T-helper 1 cell treated with Interleukin-12 subunit alpha and Interleukin-12 subunit beta and Interleukin-4 antibody, amounts not matched to agents 30 μg/mL and 1 μg/mL, for 36 hours (primary cell): ENCODE data around the gene RMDN2.

Experiments
- H3K27ac Mint-ChIP-seq: one replicate; pipeline ENCODE4 v1.8.0; 2021; ENCODE audit warnings: mild to moderate bottlenecking, mixed read lengths
- H3K27me3 Mint-ChIP-seq: one replicate; pipeline ENCODE4 v1.8.0; 2021; ENCODE audit warnings: low read depth, mixed read lengths
- H3K36me3 Mint-ChIP-seq: one replicate; pipeline ENCODE4 v1.8.0; 2021; ENCODE audit warnings: low read depth, mixed read lengths
- H3K4me1 Mint-ChIP-seq: one replicate; pipeline ENCODE4 v1.8.0; 2021; ENCODE audit warnings: low read depth, mixed read lengths
- H3K4me3 Mint-ChIP-seq: one replicate; pipeline ENCODE4 v1.8.0; 2021; ENCODE audit warnings: mild to moderate bottlenecking, moderate library complexity, mixed read lengths
- H3K9me3 Mint-ChIP-seq: one replicate; pipeline ENCODE4 v1.8.0; 2021; ENCODE audit warnings: mixed read lengths

Gene RMDN2

DNA sequence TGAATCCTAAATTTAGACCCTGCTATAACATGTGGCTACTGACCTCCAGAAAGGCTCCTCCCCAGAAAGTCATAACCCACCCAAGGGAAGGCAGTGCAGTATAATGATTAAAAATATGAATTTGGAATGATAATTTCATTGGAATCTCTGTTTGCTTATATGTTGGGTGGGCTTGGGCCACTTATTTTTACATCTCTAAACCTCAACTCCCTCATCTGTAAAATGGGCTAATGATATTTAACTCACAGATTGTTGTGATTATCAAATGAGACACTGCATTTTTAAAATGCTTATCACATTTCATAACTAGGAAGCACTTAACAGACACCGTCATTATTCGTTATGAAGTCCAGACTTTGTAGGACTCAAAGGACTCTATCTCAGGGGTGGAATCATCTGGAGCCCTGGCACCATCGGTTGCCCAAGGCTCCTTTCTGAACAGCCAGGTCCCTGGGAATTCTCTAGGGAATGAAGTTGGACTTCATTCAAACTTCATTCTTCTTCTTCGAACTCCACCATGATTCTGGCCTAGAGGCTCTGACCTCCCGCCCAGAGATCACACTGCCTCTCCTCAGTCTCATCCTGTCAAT, 33.1 kb upstream of the RMDN2 start:
- H3K9me3 Mint-ChIP-seq, result no peaks in the 10 kb centered on the region
- H3K27ac Mint-ChIP-seq, result no peak overlapping the region
- peaks cover 10% of the 10 kb centered on the region for H3K4me1 Mint-ChIP-seq
- peaks cover 23% of the 10 kb centered on the region for H3K27me3 Mint-ChIP-seq
- no peaks in the 10 kb centered on the region for H3K36me3 Mint-ChIP-seq
- H3K4me3 Mint-ChIP-seq, result no peak overlapping the region

DNA sequence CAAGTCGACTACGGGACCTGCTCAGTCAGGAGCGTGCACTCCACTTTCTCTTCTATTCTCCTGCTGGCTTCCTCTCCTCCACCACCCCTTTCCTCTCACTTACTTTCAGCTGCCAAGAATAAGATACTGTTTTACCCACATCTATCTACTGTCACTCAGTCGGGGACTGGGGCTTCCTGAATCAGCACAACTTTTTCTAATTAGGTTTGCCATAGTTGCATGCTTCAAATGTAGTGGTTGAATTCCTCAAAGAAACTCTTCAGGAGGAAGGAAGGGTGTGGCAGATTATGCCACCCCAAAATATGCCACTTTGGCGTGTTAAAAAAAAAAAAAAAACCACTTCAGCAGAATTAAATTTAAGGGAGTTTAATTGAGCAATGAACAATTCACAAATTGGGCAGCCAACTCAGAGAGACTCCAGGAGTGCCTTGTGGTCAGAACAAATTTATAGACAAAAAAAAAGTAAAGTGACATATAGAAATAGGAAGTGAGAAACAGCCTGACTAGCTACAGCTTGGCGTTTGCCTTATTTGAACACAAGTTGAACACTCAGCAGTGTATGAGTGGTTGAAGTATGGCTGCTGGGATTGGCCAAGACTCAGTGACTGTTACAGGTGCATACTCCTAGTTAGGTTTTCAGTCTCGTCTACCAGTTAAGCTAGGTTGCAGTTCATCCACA, 32.5 kb upstream of the RMDN2 start:
- Mint-ChIP-seq H3K4me1 (peaks cover 10% of the 10 kb centered on the region), H3K9me3 (no peaks in the 10 kb centered on the region), H3K36me3 (no peaks in the 10 kb centered on the region), H3K4me3 (no peak overlapping the region), H3K27me3 (peaks cover 22% of the 10 kb centered on the region), H3K27ac (no peak overlapping the region)

DNA sequence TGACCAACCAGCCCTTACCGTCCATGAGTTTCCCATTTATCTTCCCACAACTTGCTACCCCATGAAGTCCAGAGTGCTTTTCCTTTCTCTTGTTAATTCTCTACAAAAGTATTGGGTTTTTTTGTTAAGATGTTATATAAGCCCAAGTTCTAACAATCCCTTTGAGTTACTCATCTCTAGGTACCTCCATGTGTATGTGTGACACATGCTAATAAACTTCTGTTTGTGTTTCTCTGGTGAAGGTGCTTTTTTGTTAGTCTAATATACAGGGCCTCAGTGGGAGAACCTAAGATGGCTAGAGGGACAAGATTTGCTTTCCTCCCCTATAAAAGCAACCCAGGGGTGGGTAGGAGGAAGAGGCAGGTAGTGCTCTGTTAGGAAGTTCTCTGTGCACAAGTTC, 31.8 kb upstream of the RMDN2 start:
- Mint-ChIP-seq H3K27me3 (peaks cover 15% of the 10 kb centered on the region), H3K9me3 (no peaks in the 10 kb centered on the region), H3K27ac (no peak overlapping the region), H3K36me3 (no peaks in the 10 kb centered on the region), H3K4me3 (no peak overlapping the region), H3K4me1 (peaks cover 10% of the 10 kb centered on the region)

DNA sequence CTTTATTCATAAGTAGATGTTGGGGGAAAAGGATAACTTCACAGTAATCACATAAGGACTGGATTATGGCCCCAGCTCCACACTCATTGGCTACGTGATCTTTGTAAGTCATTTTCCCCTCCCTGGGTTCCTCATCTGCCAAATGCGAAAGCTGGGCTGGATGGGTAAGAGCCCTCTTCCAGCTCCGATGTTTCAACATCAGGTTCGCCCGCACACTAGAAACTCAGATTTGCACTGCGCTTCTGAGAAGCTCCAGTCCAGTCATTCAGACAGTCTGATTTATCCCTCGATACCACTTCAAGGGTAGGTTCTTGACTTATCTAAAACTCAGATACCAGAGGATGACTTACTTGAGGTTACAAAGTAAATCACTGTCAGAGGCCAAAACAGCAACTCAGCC, 31.0 kb upstream of the RMDN2 start:
- no peaks in the 10 kb centered on the region for H3K9me3 Mint-ChIP-seq
- H3K4me3 Mint-ChIP-seq, result no peak overlapping the region
- H3K4me1 Mint-ChIP-seq, result peaks cover 10% of the 10 kb centered on the region
- no peaks in the 10 kb centered on the region for H3K36me3 Mint-ChIP-seq
- H3K27ac Mint-ChIP-seq, result no peak overlapping the region
- peaks cover 15% of the 10 kb centered on the region for H3K27me3 Mint-ChIP-seq

DNA sequence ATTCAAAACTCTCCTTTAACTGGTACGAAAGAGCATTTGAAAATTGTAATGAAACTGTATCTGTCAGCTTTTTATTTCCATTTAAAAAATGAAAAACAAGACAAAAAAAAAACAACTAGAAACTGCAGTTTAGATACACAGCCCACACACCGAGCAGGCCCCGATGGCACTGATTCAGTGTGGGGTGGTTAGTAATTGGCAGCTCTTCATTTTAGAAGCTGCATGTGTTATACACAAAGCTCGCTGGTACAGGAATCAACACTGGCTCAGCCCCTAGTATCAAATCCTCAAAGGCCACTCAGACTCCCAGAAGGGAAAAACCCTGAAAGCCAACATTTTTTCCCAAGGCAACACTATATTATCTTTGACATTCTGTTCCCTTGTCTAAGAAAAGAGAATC, 30.5 kb upstream of the RMDN2 start:
- Mint-ChIP-seq H3K4me3 (no peak overlapping the region), H3K27me3 (peaks cover 15% of the 10 kb centered on the region), H3K36me3 (no peaks in the 10 kb centered on the region), H3K27ac (no peak overlapping the region), H3K9me3 (no peaks in the 10 kb centered on the region), H3K4me1 (peaks cover 10% of the 10 kb centered on the region)

DNA sequence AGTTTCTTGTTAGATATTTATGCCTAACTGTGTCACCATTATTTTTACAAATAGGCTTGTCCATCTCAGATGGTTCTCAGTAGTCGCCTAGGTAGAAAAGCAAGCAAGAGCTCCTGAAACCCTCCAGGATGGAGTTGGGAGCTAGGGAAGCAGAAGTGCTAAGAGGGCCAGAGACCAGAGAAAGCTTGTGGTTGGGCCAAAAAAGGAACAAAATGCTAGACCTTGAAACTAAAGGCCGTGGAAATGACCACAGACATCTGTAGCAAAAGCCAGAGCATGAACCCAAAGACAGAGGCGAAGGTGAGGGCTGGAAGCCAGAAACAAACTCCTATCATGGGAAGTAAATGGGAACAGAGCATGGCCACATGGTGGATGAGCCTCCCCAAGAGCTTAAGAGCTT, 29.9 kb upstream of the RMDN2 start:
- H3K27ac Mint-ChIP-seq, result no peak overlapping the region

DNA sequence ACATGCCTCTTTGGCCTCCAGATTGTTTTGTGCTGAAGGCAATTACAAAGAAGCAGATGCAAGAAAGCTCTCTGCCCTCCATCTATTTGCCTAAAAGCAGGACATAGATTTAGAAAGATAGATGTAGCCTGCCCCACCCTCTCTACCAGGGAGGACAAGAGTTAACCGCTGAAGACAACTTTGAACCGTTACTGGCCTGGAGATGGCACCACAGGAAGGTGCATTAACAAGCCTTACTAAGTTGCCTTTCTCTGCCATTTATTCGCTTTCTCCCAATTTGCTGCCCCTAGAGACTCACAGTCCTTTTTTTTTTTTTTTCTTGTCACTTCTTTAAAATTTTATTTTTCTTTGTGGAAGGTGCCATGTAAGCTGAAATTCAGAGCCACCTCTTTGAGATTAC, 28.8 kb upstream of the RMDN2 start:
- peaks cover 7% of the 10 kb centered on the region for H3K27me3 Mint-ChIP-seq
- peaks cover 10% of the 10 kb centered on the region for H3K4me1 Mint-ChIP-seq
- no peaks in the 10 kb centered on the region for H3K36me3 Mint-ChIP-seq
- no peaks in the 10 kb centered on the region for H3K9me3 Mint-ChIP-seq
- no peak overlapping the region for H3K27ac Mint-ChIP-seq
- no peak overlapping the region for H3K4me3 Mint-ChIP-seq

More for the DNA sequence above, 29.9 kb upstream of the RMDN2 start:
- H3K36me3 Mint-ChIP-seq, result no peaks in the 10 kb centered on the region
- peaks cover 14% of the 10 kb centered on the region for H3K27me3 Mint-ChIP-seq
- peaks cover 10% of the 10 kb centered on the region for H3K4me1 Mint-ChIP-seq
- no peaks in the 10 kb centered on the region for H3K9me3 Mint-ChIP-seq
- H3K4me3 Mint-ChIP-seq, result no peak overlapping the region

DNA sequence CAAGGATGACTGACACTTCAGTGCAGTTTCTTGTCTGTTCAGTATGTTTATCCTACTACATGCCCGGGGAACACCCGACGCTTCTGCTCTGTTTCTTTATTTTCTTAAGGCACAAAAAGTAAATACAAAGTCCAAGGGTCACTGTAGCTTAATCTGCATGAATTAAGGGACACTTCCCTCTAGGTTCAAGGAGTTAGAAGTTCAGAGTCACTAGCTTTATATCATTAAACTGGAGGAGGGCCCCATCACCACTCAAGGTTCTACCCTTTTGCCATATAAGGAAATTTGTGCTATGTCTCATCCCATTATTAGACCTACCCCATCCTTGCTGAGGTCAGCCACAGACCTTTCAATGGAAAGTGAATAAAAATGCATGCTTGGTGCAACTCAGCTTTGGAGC, 27.6 kb upstream of the RMDN2 start:
- Mint-ChIP-seq H3K4me3 (no peak overlapping the region), H3K27me3 (peaks cover 7% of the 10 kb centered on the region), H3K4me1 (peaks cover 3% of the 10 kb centered on the region), H3K36me3 (no peaks in the 10 kb centered on the region), H3K27ac (no peak overlapping the region), H3K9me3 (no peaks in the 10 kb centered on the region)

DNA sequence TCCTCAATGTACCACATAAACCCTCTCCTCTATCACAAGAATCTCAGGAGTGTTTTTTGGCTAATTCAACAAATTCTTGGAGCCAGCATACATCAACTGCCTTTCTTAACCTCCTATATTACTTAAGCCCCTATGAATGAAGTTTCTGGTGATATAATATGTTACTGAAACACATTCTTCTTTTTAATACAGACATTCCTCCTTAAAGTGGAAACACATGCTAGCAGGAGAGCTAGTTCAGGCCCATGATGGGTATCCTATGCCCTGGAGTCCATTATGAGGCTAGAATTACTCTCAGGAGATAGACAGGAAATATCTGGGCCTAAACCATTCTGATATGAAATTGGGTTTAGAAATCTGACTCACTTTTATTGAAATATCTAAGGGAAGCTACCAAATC, 26.6 kb upstream of the RMDN2 start:
- Mint-ChIP-seq H3K4me1 (peaks cover 1% of the 10 kb centered on the region), H3K9me3 (no peaks in the 10 kb centered on the region), H3K4me3 (no peak overlapping the region), H3K27ac (no peak overlapping the region), H3K36me3 (no peaks in the 10 kb centered on the region), H3K27me3 (peaks cover 7% of the 10 kb centered on the region)

DNA sequence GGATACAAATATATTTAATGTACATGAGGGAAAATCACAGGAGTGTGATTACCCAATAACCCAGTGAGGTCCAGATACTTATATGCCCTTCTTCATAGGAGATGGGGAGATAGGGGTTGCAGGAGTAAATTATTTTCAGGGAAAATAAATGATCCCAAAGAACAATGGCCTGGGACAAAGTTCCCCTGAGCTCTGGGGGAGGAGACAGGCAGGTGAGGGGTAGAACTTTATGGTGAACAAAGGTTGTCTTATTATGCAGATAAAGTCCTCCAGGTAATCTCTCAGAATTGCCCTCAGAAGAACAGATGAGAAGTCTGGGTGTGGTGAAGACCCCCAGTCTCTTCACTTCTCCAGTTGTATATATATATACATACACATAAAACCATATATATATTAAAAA, 22.1 kb upstream of the RMDN2 start:
- Mint-ChIP-seq H3K4me1 (no peaks in the 10 kb centered on the region), H3K36me3 (no peaks in the 10 kb centered on the region), H3K9me3 (no peaks in the 10 kb centered on the region), H3K27ac (no peak overlapping the region), H3K27me3 (peaks cover 9% of the 10 kb centered on the region), H3K4me3 (no peak overlapping the region)

DNA sequence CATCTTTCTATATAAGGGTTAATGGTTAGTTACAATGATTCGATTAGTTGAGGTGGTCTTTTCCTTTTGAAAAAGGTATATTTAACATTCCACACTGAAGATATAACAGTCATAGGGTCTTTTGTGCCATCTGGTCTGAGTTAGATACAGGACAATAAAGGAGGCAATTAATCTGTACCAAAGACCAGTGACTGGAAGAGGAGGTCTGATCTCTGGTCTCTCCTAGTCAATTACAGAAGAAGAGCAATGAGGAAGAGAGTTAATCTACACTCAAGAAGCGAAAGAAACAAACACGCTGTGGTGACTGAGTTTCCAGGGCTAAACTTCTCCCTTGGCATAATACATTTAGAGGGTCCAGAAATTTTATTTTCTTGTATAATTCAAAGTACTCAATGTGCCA, 20.7 kb upstream of the RMDN2 start:
- peaks cover 13% of the 10 kb centered on the region for H3K27me3 Mint-ChIP-seq
- no peaks in the 10 kb centered on the region for H3K4me1 Mint-ChIP-seq
- no peak overlapping the region for H3K4me3 Mint-ChIP-seq
- H3K36me3 Mint-ChIP-seq, result no peaks in the 10 kb centered on the region
- H3K27ac Mint-ChIP-seq, result no peak overlapping the region
- no peaks in the 10 kb centered on the region for H3K9me3 Mint-ChIP-seq

DNA sequence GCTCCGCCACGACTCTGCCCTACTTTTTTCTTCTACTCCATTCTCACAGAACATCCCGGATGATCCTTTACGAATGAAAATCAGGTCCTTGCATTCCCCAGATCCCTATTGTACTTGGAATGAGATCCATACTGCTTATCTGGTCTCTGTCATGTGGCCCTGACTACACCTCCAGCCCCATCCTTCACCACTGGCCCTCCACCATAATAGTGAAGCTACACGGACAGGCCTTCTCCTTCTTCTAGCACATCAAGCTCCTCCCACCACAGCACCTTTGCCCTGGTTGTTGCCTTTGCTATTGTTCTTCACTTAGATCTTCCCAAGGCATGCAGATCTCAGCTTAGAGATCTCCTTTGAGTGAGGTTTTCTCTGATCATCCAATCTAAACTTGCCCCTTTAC, 20.1 kb upstream of the RMDN2 start:
- H3K27ac Mint-ChIP-seq, result no peak overlapping the region
- no peaks in the 10 kb centered on the region for H3K9me3 Mint-ChIP-seq
- H3K4me1 Mint-ChIP-seq, result no peaks in the 10 kb centered on the region
- H3K36me3 Mint-ChIP-seq, result no peaks in the 10 kb centered on the region
- peaks cover 13% of the 10 kb centered on the region for H3K27me3 Mint-ChIP-seq
- no peak overlapping the region for H3K4me3 Mint-ChIP-seq

DNA sequence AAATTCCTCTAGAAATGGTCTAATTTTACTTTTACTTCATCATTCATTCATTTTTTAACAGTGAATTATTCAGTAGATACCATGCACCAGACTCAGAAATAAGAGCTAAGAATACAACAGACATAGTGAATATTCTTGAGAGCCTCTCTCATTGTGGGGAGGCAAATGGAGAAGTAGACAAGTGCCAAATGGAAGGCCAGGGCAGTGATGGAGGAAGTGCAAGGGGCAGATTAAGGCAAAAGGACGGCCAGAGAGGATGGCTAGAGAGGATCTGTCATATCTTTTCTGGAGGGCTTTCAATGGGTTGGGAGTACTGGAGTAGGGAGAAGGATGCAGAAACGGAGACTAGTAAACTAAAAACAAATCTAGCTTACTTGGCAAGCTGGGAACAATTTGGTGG, 19.0 kb upstream of the RMDN2 start:
- Mint-ChIP-seq H3K36me3 (no peaks in the 10 kb centered on the region), H3K27ac (no peak overlapping the region), H3K9me3 (no peaks in the 10 kb centered on the region), H3K4me3 (no peak overlapping the region), H3K4me1 (no peaks in the 10 kb centered on the region), H3K27me3 (peaks cover 13% of the 10 kb centered on the region)

DNA sequence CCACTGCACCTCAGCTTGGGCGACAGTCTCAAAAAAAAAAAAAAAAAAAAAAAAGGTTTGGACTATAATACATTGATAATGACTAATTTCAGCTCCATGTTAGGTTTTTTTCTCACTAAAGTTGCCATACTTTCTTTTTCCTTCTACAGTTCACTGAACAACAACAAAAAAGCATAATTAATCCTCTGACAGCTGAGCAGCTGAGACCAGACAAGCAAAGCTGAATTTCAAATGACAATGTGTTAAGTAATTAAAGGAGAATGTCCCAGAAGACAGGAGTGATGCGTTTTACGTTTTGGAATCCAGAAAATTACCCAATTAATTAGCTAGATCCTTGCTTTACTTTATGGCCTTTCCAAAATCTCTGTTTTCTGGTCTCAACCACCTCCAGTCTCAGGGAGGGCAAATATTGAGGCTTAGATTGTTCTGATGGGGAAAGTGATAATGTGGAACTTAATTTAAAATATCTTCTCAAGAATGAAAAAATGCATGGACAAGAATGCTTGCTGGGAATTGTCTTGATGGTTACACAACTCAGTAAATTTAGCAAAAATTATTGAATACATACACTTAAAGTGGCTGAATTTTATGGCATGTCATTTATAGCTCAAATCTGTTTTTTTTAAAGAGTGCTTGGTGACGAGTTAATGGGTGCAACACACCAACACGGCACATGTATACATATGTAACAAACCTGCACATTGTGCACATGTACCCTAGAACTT, 17.4 kb upstream of the RMDN2 start:
- H3K27ac Mint-ChIP-seq, result no peak overlapping the region
- no peak overlapping the region for H3K4me3 Mint-ChIP-seq
- no peaks in the 10 kb centered on the region for H3K9me3 Mint-ChIP-seq
- H3K36me3 Mint-ChIP-seq, result no peaks in the 10 kb centered on the region
- no peaks in the 10 kb centered on the region for H3K4me1 Mint-ChIP-seq
- H3K27me3 Mint-ChIP-seq, result peaks cover 13% of the 10 kb centered on the region

DNA sequence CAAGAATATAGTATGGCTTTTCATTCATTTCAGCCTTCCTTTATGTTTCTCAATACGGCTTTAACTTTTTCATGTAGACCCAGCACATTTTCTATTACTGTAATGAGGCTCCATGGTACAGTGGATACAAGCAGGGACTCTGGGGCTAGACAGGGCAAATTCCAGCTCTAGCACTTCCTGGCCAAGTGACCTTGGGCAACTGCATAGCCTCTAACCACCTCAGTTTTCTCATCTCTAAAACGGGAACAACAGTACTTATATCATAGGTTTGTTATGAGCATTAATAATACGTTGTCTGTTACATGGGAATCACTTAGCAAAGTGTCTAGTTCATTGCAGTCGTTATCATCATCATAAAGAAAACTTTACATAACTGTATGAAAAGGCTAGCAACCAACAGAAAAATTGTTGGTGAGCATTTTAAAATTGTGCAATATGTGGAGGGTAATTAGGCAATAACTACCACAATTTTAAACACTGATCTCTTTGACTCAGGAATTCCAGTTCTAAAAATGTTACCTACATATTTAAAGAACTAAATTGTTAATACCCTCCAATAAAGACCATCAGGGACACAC, 13.7 kb upstream of the RMDN2 start:
- no peaks in the 10 kb centered on the region for H3K36me3 Mint-ChIP-seq
- H3K9me3 Mint-ChIP-seq, result no peaks in the 10 kb centered on the region
- H3K27ac Mint-ChIP-seq, result no peak overlapping the region
- H3K4me3 Mint-ChIP-seq, result no peak overlapping the region
- H3K27me3 Mint-ChIP-seq, result peaks cover 13% of the 10 kb centered on the region
- no peaks in the 10 kb centered on the region for H3K4me1 Mint-ChIP-seq
